Fibroblast of skin of left quadriceps (primary cell): Measurements from ENCODE around the gene TPRA1.
"Not testable (repeated sequence)": the region's sequence is repeated elsewhere in the genome, so short reads cannot be mapped to it uniquely, and the experiment has no call there.

Source experiments
- DNase-seq, 2 experiments: peaks; one replicate each; pipeline ENCODE4 v3.0.0-alpha.2; 2013; ENCODE audit warnings: low read depth in 2 of 2

TPRA1 gene

GRCh38 chr3:127536830-127537812, 53.4 kb downstream of the TPRA1 start:
- no peak for DNase-seq

- DNase-seq, result no peak
These were observed 54.4 kb downstream of the TPRA1 start for GRCh38 chr3:127535901-127536829.

- DNase-seq, result no peak
These were observed 55.3 kb downstream of the TPRA1 start for GRCh38 chr3:127535106-127535785.

- no peak for DNase-seq
These were observed 56.0 kb downstream of the TPRA1 start for GRCh38 chr3:127534564-127534963.

- DNase-seq, result no peak
These were observed 56.4 kb downstream of the TPRA1 start for GRCh38 chr3:127534161-127534451.

- DNase-seq, result no peak
These were observed 57.9 kb downstream of the TPRA1 start for GRCh38 chr3:127532561-127533203.

GRCh38 chr3:127531821-127532220, 58.7 kb downstream of the TPRA1 start:
- no peak for DNase-seq

- not testable (repeated sequence) for DNase-seq
These were observed 59.7 kb downstream of the TPRA1 start for GRCh38 chr3:127530863-127531262.

GRCh38 chr3:127529346-127530188, 61.0 kb downstream of the TPRA1 start:
- DNase-seq, result no peak

GRCh38 chr3:127525373-127525772, 65.2 kb downstream of the TPRA1 start:
- DNase-seq, result no peak

- no peak for DNase-seq
These were observed 66.1 kb downstream of the TPRA1 start for GRCh38 chr3:127524296-127524896.
